ENCODE measurements around the gene TDO2. TPM values are rescaled to one million over a fixed set of nuclear protein-coding genes. Genes with fewer than 3 reads are reported as not detected.

Gene TDO2
- total RNA-seq, 1 experiment from 2014 or later = 0.13 TPM

DNA sequence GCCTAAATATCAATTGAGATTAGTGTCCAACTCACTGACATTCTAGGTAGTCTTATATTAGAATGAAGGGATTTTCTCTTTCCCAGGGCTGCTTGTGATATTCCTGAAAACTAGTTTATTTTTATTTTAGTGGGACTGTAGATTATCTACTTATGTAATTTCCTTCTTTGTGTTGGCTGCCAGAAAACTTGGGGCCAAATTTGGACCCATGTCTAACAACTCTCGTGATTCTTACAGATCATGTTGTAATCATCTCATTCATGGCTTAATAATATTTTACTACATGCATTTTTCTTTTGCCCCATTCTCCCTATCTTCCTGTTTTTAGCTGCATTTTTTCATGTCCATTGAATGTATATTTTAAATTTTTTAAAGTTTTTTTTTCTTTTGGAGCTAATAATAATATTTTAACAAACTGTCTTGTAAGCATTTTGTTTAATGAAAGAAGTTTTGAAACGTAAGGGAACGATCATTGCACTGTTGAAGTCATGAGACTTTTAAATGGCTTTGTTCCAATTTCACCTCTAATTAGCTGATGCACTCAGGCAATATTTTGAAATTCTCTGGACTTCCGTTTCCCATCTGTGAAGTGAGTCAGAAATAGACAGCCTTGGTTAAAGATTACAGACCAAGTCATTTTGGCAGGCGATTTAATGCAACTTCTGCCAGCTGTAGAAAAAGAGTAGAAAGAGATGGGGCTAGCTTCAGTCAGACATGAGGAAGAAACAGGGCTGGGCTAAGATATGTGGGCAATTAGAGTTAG is 14.3 kb upstream of the TDO2 start:
- TF ChIP-seq FOXJ3 (CRISPR knock-in tag; IDR thresholded peaks at IDR 0.05; ENCODE audit: borderline replicate concordance) = no peak
- TF ChIP-seq AFF4 (CRISPR knock-in tag; IDR thresholded peaks at IDR 0.05; ENCODE audit: borderline replicate concordance) = no peak
- TF ChIP-seq FOXK1 (CRISPR knock-in tag; IDR thresholded peaks at IDR 0.05) = no peak
- TF ChIP-seq, protein P1, sequence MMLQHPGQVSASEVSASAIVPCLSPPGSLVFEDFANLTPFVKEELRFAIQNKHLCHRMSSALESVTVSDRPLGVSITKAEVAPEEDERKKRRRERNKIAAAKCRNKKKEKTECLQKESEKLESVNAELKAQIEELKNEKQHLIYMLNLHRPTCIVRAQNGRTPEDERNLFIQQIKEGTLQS (CRISPR knock-in tag; conservative IDR thresholded peaks at IDR 0.05) = no peak
- TF ChIP-seq HMGA2 (CRISPR knock-in tag; IDR thresholded peaks at IDR 0.05) = no peak
- no peak for TF ChIP-seq MAX (CRISPR knock-in tag; IDR thresholded peaks at IDR 0.05)
- TF ChIP-seq, protein P2, sequence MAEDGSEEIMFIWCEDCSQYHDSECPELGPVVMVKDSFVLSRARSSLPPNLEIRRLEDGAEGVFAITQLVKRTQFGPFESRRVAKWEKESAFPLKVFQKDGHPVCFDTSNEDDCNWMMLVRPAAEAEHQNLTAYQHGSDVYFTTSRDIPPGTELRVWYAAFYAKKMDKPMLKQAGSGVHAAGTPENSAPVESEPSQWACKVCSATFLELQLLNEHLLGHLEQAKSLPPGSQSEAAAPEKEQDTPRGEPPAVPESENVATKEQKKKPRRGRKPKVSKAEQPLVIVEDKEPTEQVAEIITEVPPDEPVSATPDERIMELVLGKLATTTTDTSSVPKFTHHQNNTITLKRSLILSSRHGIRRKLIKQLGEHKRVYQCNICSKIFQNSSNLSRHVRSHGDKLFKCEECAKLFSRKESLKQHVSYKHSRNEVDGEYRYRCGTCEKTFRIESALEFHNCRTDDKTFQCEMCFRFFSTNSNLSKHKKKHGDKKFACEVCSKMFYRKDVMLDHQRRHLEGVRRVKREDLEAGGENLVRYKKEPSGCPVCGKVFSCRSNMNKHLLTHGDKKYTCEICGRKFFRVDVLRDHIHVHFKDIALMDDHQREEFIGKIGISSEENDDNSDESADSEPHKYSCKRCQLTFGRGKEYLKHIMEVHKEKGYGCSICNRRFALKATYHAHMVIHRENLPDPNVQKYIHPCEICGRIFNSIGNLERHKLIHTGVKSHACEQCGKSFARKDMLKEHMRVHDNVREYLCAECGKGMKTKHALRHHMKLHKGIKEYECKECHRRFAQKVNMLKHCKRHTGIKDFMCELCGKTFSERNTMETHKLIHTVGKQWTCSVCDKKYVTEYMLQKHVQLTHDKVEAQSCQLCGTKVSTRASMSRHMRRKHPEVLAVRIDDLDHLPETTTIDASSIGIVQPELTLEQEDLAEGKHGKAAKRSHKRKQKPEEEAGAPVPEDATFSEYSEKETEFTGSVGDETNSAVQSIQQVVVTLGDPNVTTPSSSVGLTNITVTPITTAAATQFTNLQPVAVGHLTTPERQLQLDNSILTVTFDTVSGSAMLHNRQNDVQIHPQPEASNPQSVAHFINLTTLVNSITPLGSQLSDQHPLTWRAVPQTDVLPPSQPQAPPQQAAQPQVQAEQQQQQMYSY (CRISPR knock-in tag; IDR thresholded peaks at IDR 0.05) = no peak
- TF ChIP-seq, protein P3, sequence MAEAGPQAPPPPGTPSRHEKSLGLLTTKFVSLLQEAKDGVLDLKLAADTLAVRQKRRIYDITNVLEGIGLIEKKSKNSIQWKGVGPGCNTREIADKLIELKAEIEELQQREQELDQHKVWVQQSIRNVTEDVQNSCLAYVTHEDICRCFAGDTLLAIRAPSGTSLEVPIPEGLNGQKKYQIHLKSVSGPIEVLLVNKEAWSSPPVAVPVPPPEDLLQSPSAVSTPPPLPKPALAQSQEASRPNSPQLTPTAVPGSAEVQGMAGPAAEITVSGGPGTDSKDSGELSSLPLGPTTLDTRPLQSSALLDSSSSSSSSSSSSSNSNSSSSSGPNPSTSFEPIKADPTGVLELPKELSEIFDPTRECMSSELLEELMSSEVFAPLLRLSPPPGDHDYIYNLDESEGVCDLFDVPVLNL (CRISPR knock-in tag; IDR thresholded peaks at IDR 0.05; ENCODE audit: borderline replicate concordance, low read depth) = no peak
- TF ChIP-seq SMAD4 (CRISPR knock-in tag; IDR thresholded peaks at IDR 0.05) = no peak
- TF ChIP-seq KAT7 (CRISPR knock-in tag; IDR thresholded peaks at IDR 0.05; ENCODE audit: borderline replicate concordance) = no peak
- no peak for TF ChIP-seq USF1 (CRISPR knock-in tag; IDR thresholded peaks at IDR 0.05)
- no peak for TF ChIP-seq EMX1 (CRISPR knock-in tag; IDR thresholded peaks at IDR 0.05)
- TF ChIP-seq ZBTB21 (CRISPR knock-in tag; IDR thresholded peaks at IDR 0.05; ENCODE audit: borderline replicate concordance) = no peak
- TF ChIP-seq, protein P4, sequence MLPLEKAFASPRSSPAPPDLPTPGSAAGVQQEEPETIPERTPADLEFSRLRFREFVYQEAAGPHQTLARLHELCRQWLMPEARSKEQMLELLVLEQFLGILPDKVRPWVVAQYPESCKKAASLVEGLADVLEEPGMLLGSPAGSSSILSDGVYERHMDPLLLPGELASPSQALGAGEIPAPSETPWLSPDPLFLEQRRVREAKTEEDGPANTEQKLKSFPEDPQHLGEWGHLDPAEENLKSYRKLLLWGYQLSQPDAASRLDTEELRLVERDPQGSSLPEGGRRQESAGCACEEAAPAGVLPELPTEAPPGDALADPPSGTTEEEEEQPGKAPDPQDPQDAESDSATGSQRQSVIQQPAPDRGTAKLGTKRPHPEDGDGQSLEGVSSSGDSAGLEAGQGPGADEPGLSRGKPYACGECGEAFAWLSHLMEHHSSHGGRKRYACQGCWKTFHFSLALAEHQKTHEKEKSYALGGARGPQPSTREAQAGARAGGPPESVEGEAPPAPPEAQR (CRISPR knock-in tag; IDR thresholded peaks at IDR 0.05) = no peak
- no peak for TF ChIP-seq HMGXB4 (CRISPR knock-in tag; IDR thresholded peaks at IDR 0.05)
- Mint-ChIP-seq H3K27me3 (ENCODE audit: low read depth) (no peaks in the 10 kb centered on the region; the same call in 1 of the 2 replicates), H3K36me3 (peaks cover 35% of the 10 kb centered on the region), H3K4me1 (peaks cover 12% of the 10 kb centered on the region), H3K9me3 (peaks cover 53% of the 10 kb centered on the region), H3K27ac (no peak overlapping the region), H3K4me3 (no peak overlapping the region)
- ATAC-seq (no peak), DNase-seq (ENCODE audit: low spot score) (no peak)
- POLR2A ChIA-PET = no interaction called here
- CTCF ChIA-PET = no interaction called here
